ENCODE measurements around the gene ATAT1. TPM values are rescaled to one million over a fixed set of nuclear protein-coding genes. Genes with fewer than 3 reads are reported as not detected.

The ATAT1 gene
- polyA plus RNA-seq, 1 donor (not counting 4 experiments of a cell fraction or from before 2014, with no cell fraction given): 5.4 TPM

GRCh38 chr6:30610065-30610464, 16.6 kb upstream of the ATAT1 start:
- Histone ChIP-seq H3K4me1 (ENCODE audit: control insufficient read depth, extremely low read depth, insufficient read depth, low read length) (peaks cover 20% of the 10 kb centered on the region), H2AFZ (ENCODE audit: control insufficient read depth, low read length) (no peak overlapping the region), H3K27me3 (ENCODE audit: control insufficient read depth, extremely low read depth, insufficient read depth, low read length) (no peaks in the 10 kb centered on the region), H3K9me1 (ENCODE audit: control insufficient read depth, extremely low read depth, insufficient read depth, low read length) (peaks cover 3% of the 10 kb centered on the region), H3K9ac (ENCODE audit: control insufficient read depth, extremely low read depth, insufficient read depth, low read length) (no peak overlapping the region), H4K20me1 (ENCODE audit: control insufficient read depth, extremely low read depth, insufficient read depth, low read length) (peaks cover 8% of the 10 kb centered on the region), H3K79me2 (ENCODE audit: control insufficient read depth, insufficient read depth, low read length) (peaks cover 22% of the 10 kb centered on the region), H3K36me3 (ENCODE audit: control insufficient read depth in 2 of 2, extremely low read depth in 1 of 2, insufficient read depth in 2 of 2, low read length in 2 of 2) (peaks cover 22 to 46% of the 10 kb centered on the region in 2 experiments), H3K27ac (ENCODE audit: control insufficient read depth, insufficient read depth, low read length) (no peak overlapping the region), H3K9me3 (ENCODE audit: control insufficient read depth, low read depth, low read length) (no peaks in the 10 kb centered on the region), H3K4me2 (ENCODE audit: control insufficient read depth, extremely low read depth, insufficient read depth, low read depth, low read length) (no peak overlapping the region), H3K4me3 (ENCODE audit: control insufficient read depth in 2 of 3, extremely low read depth in 1 of 3, insufficient read depth in 2 of 3, low read depth in 1 of 3, low read length in 3 of 3) (no peak overlapping the region)
- DNase-seq (ENCODE audit: low read depth, low spot score) (no peak), FAIRE-seq (no peak)
- TF ChIP-seq EZH2 (IDR thresholded peaks at IDR 0.05; ENCODE audit: low read length) (no peak), CTCF (optimal IDR thresholded peaks at IDR 0.05 in 1 of 3, IDR thresholded peaks at IDR 0.05 in 1 of 3, conservative IDR thresholded peaks at IDR 0.05 in 1 of 3; ENCODE audit: extremely low read depth in 1 of 3, insufficient read depth in 2 of 3, low read length in 3 of 3) (no peak)
- dilution Hi-C loops (cut with MboI; ENCODE audit: extremely low pct_ligation_motif_present, low sequenced_read_pairs): no loop called here

- Histone ChIP-seq H3K9me1 (ENCODE audit: control insufficient read depth, extremely low read depth, insufficient read depth, low read length) (peaks cover 3% of the 10 kb centered on the region), H3K4me2 (ENCODE audit: control insufficient read depth, extremely low read depth, insufficient read depth, low read depth, low read length) (no peak overlapping the region), H3K9me3 (ENCODE audit: control insufficient read depth, low read depth, low read length) (no peaks in the 10 kb centered on the region), H3K9ac (ENCODE audit: control insufficient read depth, extremely low read depth, insufficient read depth, low read length) (no peak overlapping the region), H3K36me3 (ENCODE audit: control insufficient read depth in 2 of 2, extremely low read depth in 1 of 2, insufficient read depth in 2 of 2, low read length in 2 of 2) (peaks cover 15 to 42% of the 10 kb centered on the region in 2 experiments), H4K20me1 (ENCODE audit: control insufficient read depth, extremely low read depth, insufficient read depth, low read length) (peaks cover 8% of the 10 kb centered on the region), H3K27ac (ENCODE audit: control insufficient read depth, insufficient read depth, low read length) (no peak overlapping the region), H2AFZ (ENCODE audit: control insufficient read depth, low read length) (no peak overlapping the region), H3K4me1 (ENCODE audit: control insufficient read depth, extremely low read depth, insufficient read depth, low read length) (peaks cover 24% of the 10 kb centered on the region), H3K27me3 (ENCODE audit: control insufficient read depth, extremely low read depth, insufficient read depth, low read length) (no peaks in the 10 kb centered on the region), H3K79me2 (ENCODE audit: control insufficient read depth, insufficient read depth, low read length) (peaks cover 30% of the 10 kb centered on the region), H3K4me3 (ENCODE audit: control insufficient read depth in 2 of 3, extremely low read depth in 1 of 3, insufficient read depth in 2 of 3, low read depth in 1 of 3, low read length in 3 of 3) (no peak overlapping the region)
- DNase-seq (ENCODE audit: low read depth, low spot score): no peak
- TF ChIP-seq EZH2 (IDR thresholded peaks at IDR 0.05; ENCODE audit: low read length): no peak
- TF ChIP-seq CTCF (optimal IDR thresholded peaks at IDR 0.05 in 1 of 3, IDR thresholded peaks at IDR 0.05 in 1 of 3, conservative IDR thresholded peaks at IDR 0.05 in 1 of 3; ENCODE audit: extremely low read depth in 1 of 3, insufficient read depth in 2 of 3, low read length in 3 of 3): no peak
- dilution Hi-C loops (cut with MboI; ENCODE audit: extremely low pct_ligation_motif_present, low sequenced_read_pairs): no loop called here
- no peak for FAIRE-seq
These were observed 15.4 kb upstream of the ATAT1 start for GRCh38 chr6:30611150-30611855.
